ENCODE results near the gene SPNS1.

Gene SPNS1

GRCh38 chr16:28998837-28999236 is 24.3 kb downstream of the SPNS1 start:
- TF ChIP-seq GATA3 (IDR thresholded peaks at IDR 0.05; ENCODE audit: low read depth, low read length), result no peak
- TF ChIP-seq GATA2 (IDR thresholded peaks at IDR 0.05; ENCODE audit: low read depth, low read length), result no peak

GRCh38 chr16:28999577-28999976 is 25.0 kb downstream of the SPNS1 start:
- no peak for TF ChIP-seq GATA2 (IDR thresholded peaks at IDR 0.05; ENCODE audit: low read depth, low read length)
- no peak for TF ChIP-seq GATA3 (IDR thresholded peaks at IDR 0.05; ENCODE audit: low read depth, low read length)

DNA sequence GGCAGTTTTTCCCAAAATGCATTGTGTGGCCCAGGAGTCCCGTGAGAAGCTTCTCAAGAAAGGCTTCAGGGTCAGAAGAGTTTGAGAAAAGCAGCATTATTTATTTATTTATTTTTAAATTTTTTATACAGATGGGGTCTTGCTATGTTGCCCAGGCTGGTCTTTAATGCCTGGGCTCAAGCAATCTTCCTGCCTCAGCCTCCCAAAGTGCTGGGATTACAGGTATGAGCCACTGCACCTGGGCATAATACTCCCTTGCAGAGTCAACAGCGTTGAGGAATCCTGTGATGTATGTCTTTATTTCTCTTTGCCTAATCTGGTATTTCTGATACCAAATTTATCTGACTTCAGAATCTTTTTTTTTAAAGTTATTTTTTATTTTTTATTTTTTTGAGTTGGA is 25.4 kb downstream of the SPNS1 start:
- no peak for TF ChIP-seq GATA2 (IDR thresholded peaks at IDR 0.05; ENCODE audit: low read depth, low read length)
- TF ChIP-seq GATA3 (IDR thresholded peaks at IDR 0.05; ENCODE audit: low read depth, low read length), result no peak

DNA sequence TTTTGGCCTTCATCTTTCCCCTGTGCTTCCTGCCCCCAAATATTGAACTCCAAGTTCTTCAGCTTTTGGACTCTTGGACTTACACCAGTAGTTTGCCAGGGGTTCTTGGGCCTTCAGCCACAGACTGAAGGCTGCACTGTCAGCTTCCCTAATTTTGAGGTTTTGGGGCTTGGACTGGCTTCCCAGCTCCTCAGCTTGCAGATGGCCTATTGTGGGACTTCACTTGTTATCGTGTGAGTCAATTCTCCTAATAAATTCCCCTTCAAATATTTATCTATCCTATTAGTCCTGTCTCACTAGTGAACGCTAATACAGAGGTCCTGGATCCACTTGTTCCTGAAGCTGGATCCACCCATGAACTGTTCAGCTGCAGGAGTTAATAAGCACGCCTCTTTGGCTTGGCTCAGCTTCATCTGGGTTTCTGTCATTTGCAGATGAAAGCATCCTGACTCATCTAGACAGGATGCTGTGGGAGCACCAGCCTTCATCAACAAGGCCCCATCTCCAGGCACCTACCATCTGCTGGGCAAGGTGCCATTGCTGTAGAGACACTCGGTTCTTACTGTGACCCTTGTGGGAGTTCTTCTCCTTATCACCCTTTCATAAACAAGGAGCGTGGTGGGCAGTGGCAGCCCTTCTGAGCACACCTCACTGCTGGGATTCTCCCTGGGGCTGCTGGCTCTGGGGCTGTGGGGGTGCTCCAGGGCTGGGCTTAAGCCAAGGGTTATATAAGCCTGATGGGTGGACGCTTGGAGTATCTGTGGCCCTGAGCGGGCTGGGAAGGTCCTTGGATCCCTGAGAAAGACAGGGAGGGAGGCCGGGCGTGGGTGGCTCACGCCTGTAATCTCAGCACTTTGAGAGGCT is 33.4 kb downstream of the SPNS1 start:
- TF ChIP-seq GATA2 (IDR thresholded peaks at IDR 0.05; ENCODE audit: low read depth, low read length) (no peak), GATA3 (IDR thresholded peaks at IDR 0.05; ENCODE audit: low read depth, low read length) (no peak)

DNA sequence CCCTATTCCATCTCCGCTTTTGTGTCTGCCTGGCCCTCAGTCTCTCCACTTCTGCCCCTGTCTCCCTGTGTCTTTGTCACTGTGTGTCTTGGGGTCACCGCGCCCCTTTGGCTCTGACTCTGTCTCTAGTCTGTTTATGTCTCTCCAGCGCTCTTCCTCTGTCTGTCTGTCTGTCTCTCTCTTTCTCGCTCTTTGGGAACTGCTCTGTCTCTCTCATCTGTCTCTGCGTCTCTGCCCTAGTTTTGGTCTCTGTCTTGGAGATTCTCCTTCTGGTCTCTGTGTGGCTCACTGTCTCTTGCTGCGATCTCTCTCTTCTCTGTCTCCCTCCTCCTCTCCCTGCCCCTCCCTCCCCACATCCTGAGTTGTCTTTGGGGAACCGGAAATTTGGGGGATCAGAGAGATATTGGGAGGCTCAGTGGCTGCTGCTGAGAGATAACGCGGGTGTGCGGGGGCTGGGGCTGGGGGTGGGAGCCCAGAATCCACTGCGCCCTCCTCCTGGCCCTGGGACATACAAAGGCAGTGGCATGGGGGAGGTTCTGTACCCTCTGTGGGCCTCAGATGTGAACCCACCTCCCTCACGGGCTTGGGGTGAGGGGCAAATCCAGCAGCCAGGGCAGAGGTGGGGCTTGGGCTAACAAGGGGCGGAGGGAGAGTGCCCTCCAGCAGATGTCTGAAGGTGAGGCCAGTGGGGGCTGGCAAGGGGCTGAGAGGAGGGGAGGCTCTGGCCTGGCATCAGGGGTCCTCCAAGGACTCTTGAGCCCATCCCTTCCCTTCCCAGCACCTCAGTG is 34.7 kb downstream of the SPNS1 start:
- TF ChIP-seq GATA2 (IDR thresholded peaks at IDR 0.05; ENCODE audit: low read depth, low read length) (no peak), GATA3 (IDR thresholded peaks at IDR 0.05; ENCODE audit: low read depth, low read length) (no peak)

- no peak for TF ChIP-seq GATA2 (IDR thresholded peaks at IDR 0.05; ENCODE audit: low read depth, low read length)
These were observed 35.2 kb downstream of the SPNS1 start for GRCh38 chr16:29009838-29010166.

GRCh38 chr16:29011112-29011511 is 36.5 kb downstream of the SPNS1 start:
- TF ChIP-seq GATA3 (IDR thresholded peaks at IDR 0.05; ENCODE audit: low read depth, low read length), result no peak
- TF ChIP-seq GATA2 (IDR thresholded peaks at IDR 0.05; ENCODE audit: low read depth, low read length), result no peak

DNA sequence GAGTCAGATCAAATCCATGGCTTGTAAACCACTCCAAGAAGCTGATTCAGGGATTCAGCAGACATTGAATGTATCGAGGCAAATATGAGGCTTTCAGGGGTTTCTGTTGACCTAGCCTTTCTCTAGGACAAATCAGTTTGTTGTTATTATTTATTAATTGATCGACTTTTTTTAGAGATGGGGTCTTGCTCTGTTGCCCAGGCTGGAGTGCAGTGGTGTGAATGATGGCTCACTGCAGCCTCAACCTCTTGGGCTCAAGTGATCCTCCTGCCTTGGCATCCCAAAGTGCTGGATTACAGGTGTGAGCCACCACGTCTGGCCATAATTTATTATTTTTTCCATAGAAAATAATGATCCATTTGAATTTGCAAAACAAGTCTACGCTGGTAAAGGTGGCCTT is 37.3 kb downstream of the SPNS1 start:
- TF ChIP-seq GATA2 (IDR thresholded peaks at IDR 0.05; ENCODE audit: low read depth, low read length), result no peak
- no peak for TF ChIP-seq GATA3 (IDR thresholded peaks at IDR 0.05; ENCODE audit: low read depth, low read length)

DNA sequence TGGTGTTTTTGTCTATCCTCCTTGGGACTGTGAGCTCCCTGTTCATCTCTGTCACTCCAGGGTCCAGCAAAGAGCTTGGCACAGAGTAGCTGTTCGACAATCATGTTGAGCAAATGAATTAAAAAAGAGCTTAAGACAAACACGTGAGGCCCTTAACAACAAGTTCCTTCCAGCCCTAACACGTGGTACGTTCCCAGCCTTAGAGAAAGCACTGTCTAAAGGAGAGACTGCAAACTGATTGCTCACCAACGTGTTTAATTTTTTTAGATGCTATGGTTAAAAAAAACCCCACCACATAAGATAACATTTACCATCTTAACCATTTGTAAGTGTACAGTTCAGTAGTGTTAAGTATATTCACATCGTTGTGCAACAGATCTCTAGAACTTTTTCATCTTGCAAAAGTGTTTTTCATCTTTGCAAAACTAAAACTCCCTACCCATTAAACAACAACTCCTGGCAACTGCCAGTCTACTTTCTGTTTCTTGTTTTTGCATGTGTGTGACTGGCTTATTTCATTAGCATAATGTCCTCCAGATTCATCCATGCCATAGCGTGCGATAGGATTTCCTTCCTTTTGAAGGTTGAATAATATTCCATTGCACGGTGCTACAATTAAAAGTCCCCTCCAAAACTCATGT is 38.5 kb downstream of the SPNS1 start:
- TF ChIP-seq GATA2 (IDR thresholded peaks at IDR 0.05; ENCODE audit: low read depth, low read length), result no peak
- TF ChIP-seq GATA3 (IDR thresholded peaks at IDR 0.05; ENCODE audit: low read depth, low read length), result no peak

- TF ChIP-seq GATA2 (IDR thresholded peaks at IDR 0.05; ENCODE audit: low read depth, low read length) (no peak), GATA3 (IDR thresholded peaks at IDR 0.05; ENCODE audit: low read depth, low read length) (no peak)
These were observed 40.0 kb downstream of the SPNS1 start for GRCh38 chr16:29014561-29015069.

- TF ChIP-seq GATA2 (IDR thresholded peaks at IDR 0.05; ENCODE audit: low read depth, low read length) (no peak), GATA3 (IDR thresholded peaks at IDR 0.05; ENCODE audit: low read depth, low read length) (no peak)
These were observed 47.6 kb downstream of the SPNS1 start for GRCh38 chr16:29022196-29022595.

GRCh38 chr16:29023279-29024277 is 49.0 kb downstream of the SPNS1 start:
- no peak for TF ChIP-seq GATA3 (IDR thresholded peaks at IDR 0.05; ENCODE audit: low read depth, low read length)
- TF ChIP-seq GATA2 (IDR thresholded peaks at IDR 0.05; ENCODE audit: low read depth, low read length), result no peak

- TF ChIP-seq GATA3 (IDR thresholded peaks at IDR 0.05; ENCODE audit: low read depth, low read length) (no peak), GATA2 (IDR thresholded peaks at IDR 0.05; ENCODE audit: low read depth, low read length) (no peak)
These were observed 49.7 kb downstream of the SPNS1 start for GRCh38 chr16:29024278-29024677.
